Tibial artery (tissue), 4 donors: ENCODE measurements around the gene ADGRV1.

Experiments
- DNase-seq, 2 donors: peaks; one replicate each; pipeline ENCODE4 v3.0.0-alpha.2; 2019
- H3K27ac ChIP-seq, 2 donors: fragments of 200-600 bp; sonication (generic) in 1 of 2; 1 replicate in 1 of 2; 2 replicates in 1 of 2; pipeline ENCODE4 v1.5.1; 2018 to 2019; ENCODE audit warnings: mild to moderate bottlenecking in 1 of 2
- H3K27me3 ChIP-seq, 2 donors: fragments of 200-600 bp; sonication (generic) in 1 of 2; one replicate each; pipeline versions ENCODE4 v1.5.1 to v1.6.0; 2016 to 2019
- H3K36me3 ChIP-seq, 3 donors: fragments of 200-600 bp; sonication (generic) in 2 of 3; one replicate each; pipeline ENCODE4 v1.5.1; 2016 to 2019; ENCODE audit warnings: mild to moderate bottlenecking in 2 of 3
- H3K4me1 ChIP-seq, 4 donors: fragments of 200-600 bp; sonication (generic) in 2 of 4; 1 replicate in 3 of 4; 2 replicates in 1 of 4; pipeline ENCODE4 v1.5.1; 2016 to 2019
- H3K4me3 ChIP-seq, 2 donors: fragments of 200-600 bp; sonication (generic) in 1 of 2; 1 replicate in 1 of 2; 2 replicates in 1 of 2; pipeline ENCODE4 v1.5.1; 2018 to 2019; ENCODE audit warnings: mild to moderate bottlenecking in 2 of 2
- H3K9me3 ChIP-seq, 3 donors: fragments of 200-600 bp; sonication (generic) in 1 of 3; one replicate each; pipeline ENCODE4 v1.5.1; 2016 to 2019
- intact Hi-C: fragments of 100-400 bp; cut with DNase I; formaldehyde crosslinking; loops from one replicate; pipeline ENCODE4 v1.15.0; 2023; ENCODE audit warnings: low total_unique reads
- TF ChIP-seq, protein P1 (sequence below), 2 experiments: fragments of 200-600 bp in 1 of 2; fragments of 450-650 bp in 1 of 2; IDR thresholded peaks; one replicate each; pipeline ENCODE4 v1.5.1; 2017 to 2019; ENCODE audit warnings: antibody characterized with exemption in 2 of 2, mild to moderate bottlenecking in 1 of 2, moderate library complexity in 1 of 2

ADGRV1 gene

DNA sequence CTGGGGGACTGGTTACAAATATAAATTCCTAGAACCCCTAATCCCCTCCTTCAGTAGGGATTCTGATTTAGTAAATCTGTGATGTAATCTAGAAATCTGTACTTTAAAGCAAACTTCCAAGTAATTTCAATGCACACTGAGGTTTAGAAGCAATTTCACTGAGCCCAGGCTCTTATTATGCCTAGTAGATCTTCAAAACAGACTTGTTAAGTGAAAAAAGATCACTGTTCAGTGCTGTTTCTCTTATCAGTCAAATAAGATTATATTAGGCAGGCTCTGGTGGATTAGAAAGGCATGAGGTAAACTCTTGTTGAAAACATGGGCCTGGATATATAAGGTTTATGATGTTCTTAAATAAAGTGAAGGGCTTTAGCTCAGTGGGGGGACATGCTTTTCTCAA is 293.9 kb downstream of the ADGRV1 start:
- no peak overlapping the region for H3K4me3 ChIP-seq
- no peaks in the 10 kb centered on the region for H3K36me3 ChIP-seq
- H3K27me3 ChIP-seq = no peaks in the 10 kb centered on the region
- DNase-seq = no peak
- intact Hi-C loops = no loop called here
- TF ChIP-seq, protein P1, sequence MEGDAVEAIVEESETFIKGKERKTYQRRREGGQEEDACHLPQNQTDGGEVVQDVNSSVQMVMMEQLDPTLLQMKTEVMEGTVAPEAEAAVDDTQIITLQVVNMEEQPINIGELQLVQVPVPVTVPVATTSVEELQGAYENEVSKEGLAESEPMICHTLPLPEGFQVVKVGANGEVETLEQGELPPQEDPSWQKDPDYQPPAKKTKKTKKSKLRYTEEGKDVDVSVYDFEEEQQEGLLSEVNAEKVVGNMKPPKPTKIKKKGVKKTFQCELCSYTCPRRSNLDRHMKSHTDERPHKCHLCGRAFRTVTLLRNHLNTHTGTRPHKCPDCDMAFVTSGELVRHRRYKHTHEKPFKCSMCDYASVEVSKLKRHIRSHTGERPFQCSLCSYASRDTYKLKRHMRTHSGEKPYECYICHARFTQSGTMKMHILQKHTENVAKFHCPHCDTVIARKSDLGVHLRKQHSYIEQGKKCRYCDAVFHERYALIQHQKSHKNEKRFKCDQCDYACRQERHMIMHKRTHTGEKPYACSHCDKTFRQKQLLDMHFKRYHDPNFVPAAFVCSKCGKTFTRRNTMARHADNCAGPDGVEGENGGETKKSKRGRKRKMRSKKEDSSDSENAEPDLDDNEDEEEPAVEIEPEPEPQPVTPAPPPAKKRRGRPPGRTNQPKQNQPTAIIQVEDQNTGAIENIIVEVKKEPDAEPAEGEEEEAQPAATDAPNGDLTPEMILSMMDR (IDR thresholded peaks at IDR 0.05) = no peak
- H3K4me1 ChIP-seq = no peaks in the 10 kb centered on the region
- H3K9me3 ChIP-seq = no peaks in the 10 kb centered on the region
- no peak overlapping the region for H3K27ac ChIP-seq

DNA sequence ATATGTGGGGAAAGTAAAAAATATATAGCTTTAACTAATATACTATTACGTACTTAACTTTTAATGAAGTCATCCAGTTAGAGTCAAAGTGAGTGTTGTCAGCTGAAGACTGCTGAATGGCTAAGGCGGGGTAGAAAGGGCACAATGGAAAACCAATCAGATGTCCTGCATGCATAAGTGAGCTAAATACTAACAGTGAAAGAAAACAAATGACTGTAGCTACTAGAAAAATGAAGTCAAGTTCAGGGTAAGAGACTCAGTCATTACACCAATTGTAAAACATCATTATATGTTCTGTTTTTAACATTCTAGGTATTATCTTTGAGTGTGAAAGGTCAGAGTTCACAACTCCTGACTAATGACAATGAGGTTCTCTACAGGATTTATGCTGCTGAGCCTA is 295.2 kb downstream of the ADGRV1 start:
- H3K36me3 ChIP-seq = no peaks in the 10 kb centered on the region
- no peaks in the 10 kb centered on the region for H3K27me3 ChIP-seq
- no peaks in the 10 kb centered on the region for H3K9me3 ChIP-seq
- no peak overlapping the region for H3K4me3 ChIP-seq
- TF ChIP-seq, protein P1 (IDR thresholded peaks at IDR 0.05) = no peak
- H3K27ac ChIP-seq = no peak overlapping the region
- intact Hi-C loops = no loop called here
- no peak for DNase-seq
- H3K4me1 ChIP-seq = no peaks in the 10 kb centered on the region

DNA sequence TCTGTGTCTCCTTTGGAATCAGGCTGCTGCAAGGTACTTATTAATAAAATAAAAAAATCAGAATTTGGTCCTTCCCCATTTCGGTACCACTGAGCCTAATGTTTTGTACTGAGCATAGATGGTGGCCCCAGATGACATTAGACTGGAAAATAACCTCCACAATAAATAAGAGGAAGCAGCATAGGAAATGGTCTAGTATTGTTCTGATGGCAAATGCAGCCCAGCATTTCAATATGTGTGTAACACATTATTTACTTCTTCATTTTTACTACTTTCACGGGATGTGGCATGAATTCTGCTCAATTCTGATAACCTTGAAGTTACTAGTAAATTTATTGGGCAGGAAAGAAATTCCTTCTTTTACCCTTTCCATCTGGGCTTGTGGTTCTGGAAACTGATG is 295.6 kb downstream of the ADGRV1 start:
- TF ChIP-seq, protein P1 (IDR thresholded peaks at IDR 0.05) = no peak
- no peaks in the 10 kb centered on the region for H3K4me1 ChIP-seq
- intact Hi-C loops = no loop called here
- DNase-seq = no peak
- H3K4me3 ChIP-seq = no peak overlapping the region
- no peak overlapping the region for H3K27ac ChIP-seq
- no peaks in the 10 kb centered on the region for H3K36me3 ChIP-seq
- no peaks in the 10 kb centered on the region for H3K27me3 ChIP-seq
- no peaks in the 10 kb centered on the region for H3K9me3 ChIP-seq

DNA sequence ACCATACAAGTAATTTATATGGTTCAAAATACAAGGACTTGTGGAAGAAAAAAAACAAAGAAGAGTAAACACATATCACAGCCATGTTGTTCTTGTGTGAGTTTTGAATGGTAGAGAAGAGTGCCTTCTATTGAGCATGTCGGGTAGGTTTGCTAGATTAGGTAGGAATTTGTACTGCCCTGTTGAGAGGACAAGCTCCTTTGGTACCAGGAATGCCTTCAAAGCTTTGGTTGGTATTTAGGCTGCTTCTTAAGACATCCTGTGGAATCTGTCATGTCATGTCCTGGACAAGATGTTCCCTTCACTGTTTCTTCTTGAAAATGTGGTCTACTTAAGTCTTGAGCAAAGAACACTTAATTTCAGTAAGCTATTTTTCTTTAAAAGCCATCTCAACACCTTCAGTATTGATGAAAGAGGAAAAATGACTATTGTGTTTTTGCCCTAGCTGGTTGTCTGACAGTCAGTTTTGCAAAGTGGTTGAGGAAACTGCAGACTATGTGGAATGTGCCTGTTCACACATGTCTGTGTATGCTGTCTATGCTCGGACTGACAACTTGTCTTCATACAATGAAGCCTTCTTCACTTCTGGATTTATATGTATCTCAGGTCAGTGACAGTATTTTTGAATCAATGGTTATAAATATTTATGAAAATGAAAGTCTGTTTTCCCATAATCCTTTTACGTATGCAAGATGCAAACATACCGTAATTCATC is 296.9 kb downstream of the ADGRV1 start:
- intact Hi-C loops = no loop called here
- no peak overlapping the region for H3K4me3 ChIP-seq
- TF ChIP-seq, protein P1 (IDR thresholded peaks at IDR 0.05) = no peak

DNA sequence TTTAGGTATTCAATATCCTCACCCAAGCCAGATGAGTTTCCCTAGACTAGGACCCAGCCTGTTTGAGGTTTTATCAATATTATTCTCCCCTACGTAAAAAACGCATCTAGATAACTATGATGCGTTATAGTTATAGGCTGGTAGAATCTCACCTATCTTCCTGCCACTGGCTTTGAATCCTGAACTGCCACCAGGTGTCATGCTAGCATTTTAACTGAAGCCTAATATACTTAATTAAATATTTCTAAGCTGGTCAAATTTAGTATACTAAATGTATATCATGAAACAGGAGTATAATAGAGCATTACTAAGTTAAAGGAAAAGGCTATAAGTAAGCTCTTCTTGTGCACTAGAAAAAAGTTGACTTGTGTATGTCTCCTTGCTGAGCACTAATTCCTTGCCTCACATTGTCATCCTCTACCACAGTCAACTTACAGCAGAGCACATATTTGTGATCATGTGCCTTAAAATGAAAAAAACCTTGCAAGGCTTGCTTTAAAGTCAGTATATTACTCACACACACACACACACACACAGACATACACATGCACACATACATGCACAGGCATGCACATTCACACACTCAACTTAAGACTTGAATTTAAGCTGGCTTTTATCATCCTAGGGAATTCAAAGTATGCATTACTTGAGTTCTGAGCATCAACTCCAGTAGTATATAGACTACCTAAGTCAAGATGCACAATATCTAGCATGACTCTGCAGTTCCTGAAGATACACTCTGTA is 303.4 kb downstream of the ADGRV1 start:
- H3K9me3 ChIP-seq = no peaks in the 10 kb centered on the region

More for the DNA sequence above, 296.9 kb downstream of the ADGRV1 start:
- Histone ChIP-seq H3K4me1 (no peaks in the 10 kb centered on the region), H3K27me3 (no peaks in the 10 kb centered on the region), H3K9me3 (no peaks in the 10 kb centered on the region), H3K27ac (no peak overlapping the region), H3K36me3 (no peaks in the 10 kb centered on the region)
- DNase-seq = no peak

More for the DNA sequence above, 303.4 kb downstream of the ADGRV1 start:
- H3K4me1 ChIP-seq = peaks cover 0 to 7% (median 0%) of the 10 kb centered on the region in 4 donors
- DNase-seq = no peak
- intact Hi-C loops = no loop called here
- no peak overlapping the region for H3K27ac ChIP-seq
- TF ChIP-seq, protein P1 (IDR thresholded peaks at IDR 0.05) = no peak
- no peaks in the 10 kb centered on the region for H3K36me3 ChIP-seq
- H3K27me3 ChIP-seq = no peaks in the 10 kb centered on the region
- no peak overlapping the region for H3K4me3 ChIP-seq
